Ascending aorta (tissue), 2 donors: Measurements from ENCODE around the gene HDAC9. TPM values are rescaled to one million over a fixed set of nuclear protein-coding genes. Genes with fewer than 3 reads are reported as not detected.

Experiments
- DNase-seq, 2 donors: peaks; one replicate each; pipeline ENCODE4 v3.0.0-alpha.2; 2019; ENCODE audit warnings: low spot score in 2 of 2
- H3K27ac ChIP-seq, 2 donors: fragments of 200-600 bp; sonication (generic); one replicate each; pipeline ENCODE4 v1.5.1; 2016 to 2017; ENCODE audit warnings: mild to moderate bottlenecking in 1 of 2
- H3K27me3 ChIP-seq: fragments of 200-600 bp; sonication (generic); one replicate; pipeline ENCODE4 v1.5.1; 2017
- H3K36me3 ChIP-seq, 2 donors: fragments of 200-600 bp; sonication (generic); one replicate each; pipeline ENCODE4 v1.5.1; 2016
- H3K4me1 ChIP-seq, 2 donors: fragments of 200-600 bp; sonication (generic); one replicate each; pipeline ENCODE4 v1.5.1; 2016 to 2017; ENCODE audit warnings: mild to moderate bottlenecking in 1 of 2
- H3K4me3 ChIP-seq, 2 donors: fragments of 200-600 bp; sonication (generic); one replicate each; pipeline ENCODE4 v1.5.1; 2016 to 2017; ENCODE audit warnings: mild to moderate bottlenecking in 1 of 2
- H3K9me3 ChIP-seq, 2 donors: fragments of 200-600 bp; sonication (generic); one replicate each; pipeline ENCODE4 v1.5.1; 2016
- intact Hi-C: fragments of 100-400 bp; cut with DNase I; formaldehyde crosslinking; loops from one replicate; pipeline ENCODE4 v1.15.1; 2023
- total RNA-seq: library from RNA; depleted of rRNA; stranded (reverse); fragments of >200 nt; gene quantifications from one replicate; pipeline ENCODE4 v1.1.0, GENCODE V29; 2016
- TF ChIP-seq, protein P1 (sequence below), 3 experiments: fragments of 200-600 bp in 2 of 3; fragments of 450-650 bp in 1 of 3; sonication (generic) in 2 of 3; IDR thresholded peaks; one replicate each; pipeline ENCODE4 v1.5.1; 2016 to 2019; ENCODE audit warnings: antibody characterized with exemption in 3 of 3, mild to moderate bottlenecking in 1 of 3, moderate library complexity in 1 of 3

HDAC9 gene
- total RNA-seq, 1 donor from 2014 or later, result 33.4 TPM

DNA sequence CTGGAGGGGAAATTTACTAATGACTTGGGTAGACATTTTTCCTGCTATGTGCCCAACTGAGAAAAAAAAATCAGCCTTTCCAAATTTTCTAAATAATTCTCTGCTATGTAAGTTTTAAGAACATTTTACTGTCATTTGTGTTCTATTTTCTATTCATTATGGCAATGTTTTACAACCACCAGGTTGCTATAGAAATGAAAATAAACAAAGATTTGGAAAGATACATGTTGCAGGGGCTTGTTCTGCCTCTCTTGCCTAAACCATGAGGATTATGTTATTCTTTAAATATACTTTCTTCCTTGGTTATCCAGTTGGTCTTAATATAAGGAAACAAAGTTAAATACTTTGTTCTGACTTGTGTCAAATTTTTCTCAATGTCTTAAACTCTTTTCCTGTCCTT is 364.7 kb downstream of the HDAC9 start:
- Histone ChIP-seq H3K4me1 (peaks cover 0 to 4% of the 10 kb centered on the region in 2 donors), H3K9me3 (no peaks in the 10 kb centered on the region), H3K27me3 (no peaks in the 10 kb centered on the region), H3K27ac (no peak overlapping the region), H3K4me3 (no peak overlapping the region), H3K36me3 (no peaks in the 10 kb centered on the region)
- no peak for DNase-seq
- TF ChIP-seq, protein P1, sequence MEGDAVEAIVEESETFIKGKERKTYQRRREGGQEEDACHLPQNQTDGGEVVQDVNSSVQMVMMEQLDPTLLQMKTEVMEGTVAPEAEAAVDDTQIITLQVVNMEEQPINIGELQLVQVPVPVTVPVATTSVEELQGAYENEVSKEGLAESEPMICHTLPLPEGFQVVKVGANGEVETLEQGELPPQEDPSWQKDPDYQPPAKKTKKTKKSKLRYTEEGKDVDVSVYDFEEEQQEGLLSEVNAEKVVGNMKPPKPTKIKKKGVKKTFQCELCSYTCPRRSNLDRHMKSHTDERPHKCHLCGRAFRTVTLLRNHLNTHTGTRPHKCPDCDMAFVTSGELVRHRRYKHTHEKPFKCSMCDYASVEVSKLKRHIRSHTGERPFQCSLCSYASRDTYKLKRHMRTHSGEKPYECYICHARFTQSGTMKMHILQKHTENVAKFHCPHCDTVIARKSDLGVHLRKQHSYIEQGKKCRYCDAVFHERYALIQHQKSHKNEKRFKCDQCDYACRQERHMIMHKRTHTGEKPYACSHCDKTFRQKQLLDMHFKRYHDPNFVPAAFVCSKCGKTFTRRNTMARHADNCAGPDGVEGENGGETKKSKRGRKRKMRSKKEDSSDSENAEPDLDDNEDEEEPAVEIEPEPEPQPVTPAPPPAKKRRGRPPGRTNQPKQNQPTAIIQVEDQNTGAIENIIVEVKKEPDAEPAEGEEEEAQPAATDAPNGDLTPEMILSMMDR (IDR thresholded peaks at IDR 0.05), result no peak
- intact Hi-C loops, result no loop called here

DNA sequence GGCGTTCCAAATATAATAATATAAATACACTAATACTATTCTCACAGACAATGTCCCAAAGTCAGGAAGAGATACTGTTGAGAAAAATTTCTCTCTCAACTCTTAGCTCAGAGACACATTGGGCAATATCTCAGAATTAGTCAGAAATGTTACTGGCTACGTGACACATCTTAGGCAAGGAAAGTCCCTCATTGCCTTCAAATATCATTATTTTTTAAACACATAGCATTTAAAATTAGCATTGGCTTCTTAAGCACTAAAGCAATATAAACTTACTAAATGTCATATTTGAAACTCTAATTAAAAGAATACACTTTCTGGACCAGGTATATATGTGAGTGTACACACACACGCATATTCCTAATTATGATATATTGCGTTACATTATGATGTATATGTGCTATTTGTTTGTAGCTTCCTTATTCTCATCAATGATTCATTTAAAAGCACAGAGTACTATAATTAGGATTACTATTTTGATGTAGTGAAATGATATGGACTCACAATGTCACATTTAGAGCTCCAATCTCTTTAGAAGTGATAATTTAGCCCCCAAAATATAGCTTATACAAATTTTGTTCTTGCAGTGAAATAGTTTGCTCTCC is 366.1 kb downstream of the HDAC9 start:
- no peaks in the 10 kb centered on the region for H3K27me3 ChIP-seq
- DNase-seq, result no peak
- no peaks in the 10 kb centered on the region for H3K9me3 ChIP-seq
- TF ChIP-seq, protein P1 (IDR thresholded peaks at IDR 0.05), result no peak
- intact Hi-C loops, result no loop called here
- peaks cover 0 to 4% of the 10 kb centered on the region in 2 donors for H3K4me1 ChIP-seq
- no peaks in the 10 kb centered on the region for H3K36me3 ChIP-seq
- no peak overlapping the region for H3K27ac ChIP-seq
- no peak overlapping the region for H3K4me3 ChIP-seq

DNA sequence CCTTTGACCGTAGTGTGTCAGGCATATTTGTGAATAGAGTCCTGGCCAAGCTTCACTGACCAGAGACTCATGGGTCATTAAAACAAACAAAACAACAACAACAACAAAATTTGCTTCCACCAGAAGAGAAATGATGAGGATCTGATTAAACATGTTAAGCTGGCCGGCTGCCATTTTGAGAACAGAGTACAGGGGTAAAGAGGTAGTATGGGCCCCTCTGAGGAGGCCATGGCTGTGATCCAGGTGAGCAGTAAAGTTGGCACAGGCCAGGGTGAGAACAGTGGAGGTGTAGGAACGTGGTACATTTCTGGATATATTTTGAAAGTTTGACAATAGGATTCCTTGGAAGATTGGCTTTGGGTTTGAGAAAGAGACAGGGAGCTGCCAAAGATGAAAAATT is 369.4 kb downstream of the HDAC9 start:
- Histone ChIP-seq H3K4me3 (no peak overlapping the region), H3K4me1 (peaks cover 0 to 2% of the 10 kb centered on the region in 2 donors), H3K9me3 (no peaks in the 10 kb centered on the region), H3K27me3 (no peaks in the 10 kb centered on the region), H3K27ac (no peak overlapping the region), H3K36me3 (no peaks in the 10 kb centered on the region)
- no peak for DNase-seq
- TF ChIP-seq, protein P1 (IDR thresholded peaks at IDR 0.05), result no peak
- intact Hi-C loops, result loop anchor here (5.0 kb wide), 1 partner anchor 252 kb away; the partner anchor contains the start of gene TWIST1

DNA sequence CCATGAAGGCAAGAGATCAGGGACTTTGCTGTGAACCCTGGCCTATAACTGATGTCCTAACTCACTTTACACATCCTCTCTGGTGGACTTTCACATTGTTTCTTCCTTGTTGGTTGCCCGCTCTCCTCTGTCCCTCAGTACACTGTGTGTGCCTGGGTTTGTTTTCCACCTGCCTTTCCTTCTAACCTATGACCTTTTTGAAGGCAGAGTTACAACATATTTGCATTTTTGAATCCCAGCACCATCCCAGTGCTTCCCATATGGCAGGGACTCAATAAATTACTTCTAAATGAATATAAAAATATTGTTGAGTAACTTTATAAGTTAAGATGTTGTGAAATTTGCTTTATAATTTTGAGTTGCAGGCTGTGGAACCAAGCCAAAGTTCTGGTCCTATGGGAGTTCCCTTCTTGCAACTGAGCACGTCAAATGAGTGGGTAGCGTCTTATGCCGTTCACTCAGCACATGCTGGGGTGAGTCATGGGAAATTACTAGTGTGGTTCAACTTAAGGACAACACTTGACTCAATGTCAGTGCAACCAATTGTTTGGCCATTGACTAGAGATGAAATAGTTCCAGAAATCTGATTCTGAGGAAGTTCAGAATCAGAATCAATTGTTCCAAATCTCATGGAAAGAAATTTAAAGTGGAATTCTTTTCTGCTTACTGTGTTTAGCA is 370.9 kb downstream of the HDAC9 start:
- DNase-seq, result peak; percentile 41 to 91
- peak overlapping the region in 1 of 2 donors; percentile 58 for H3K27ac ChIP-seq

DNA sequence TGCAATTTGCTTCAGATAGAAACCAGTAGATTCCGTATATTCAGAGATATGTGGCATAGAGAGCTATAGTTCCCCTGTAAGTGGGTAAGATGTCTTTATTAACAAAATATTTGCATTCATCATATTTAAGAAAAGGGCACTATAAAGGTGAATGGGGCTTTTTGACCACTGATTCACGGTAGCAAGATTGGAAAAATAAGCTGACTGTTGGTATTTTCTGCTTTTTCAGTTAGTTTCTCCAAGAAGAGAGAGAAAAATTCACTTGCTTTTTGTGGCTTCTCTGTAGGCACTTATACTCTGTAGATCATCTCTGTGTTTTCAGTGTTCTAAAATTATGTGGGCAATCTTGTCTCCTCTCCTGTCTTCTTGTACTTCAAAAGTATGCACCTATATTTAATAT is 376.8 kb downstream of the HDAC9 start:
- H3K27me3 ChIP-seq, result no peaks in the 10 kb centered on the region
- H3K27ac ChIP-seq, result no peak overlapping the region
- no peak for DNase-seq
- H3K4me3 ChIP-seq, result no peak overlapping the region
- no peaks in the 10 kb centered on the region for H3K9me3 ChIP-seq
- no peaks in the 10 kb centered on the region for H3K4me1 ChIP-seq
- intact Hi-C loops, result no loop called here
- no peaks in the 10 kb centered on the region for H3K36me3 ChIP-seq
- TF ChIP-seq, protein P1 (IDR thresholded peaks at IDR 0.05), result no peak

More for the DNA sequence above, 370.9 kb downstream of the HDAC9 start:
- H3K4me1 ChIP-seq, result no peaks in the 10 kb centered on the region
- H3K9me3 ChIP-seq, result no peaks in the 10 kb centered on the region
- intact Hi-C loops, result loop anchor here (5.0 kb wide), 1 partner anchor 251 kb away; the partner anchor contains the start of gene TWIST1
- no peaks in the 10 kb centered on the region for H3K36me3 ChIP-seq
- no peak overlapping the region for H3K4me3 ChIP-seq
- TF ChIP-seq, protein P1 (IDR thresholded peaks at IDR 0.05), result no peak
- no peaks in the 10 kb centered on the region for H3K27me3 ChIP-seq
